GM23248 (cell line): ENCODE results near the gene ACMSD. TPM values are rescaled to one million over a fixed set of nuclear protein-coding genes. Genes with fewer than 3 reads are reported as not detected.

ENCODE experiments used
- DNase-seq: peaks from one replicate; pipeline ENCODE4 v3.0.0-alpha.2; 2015
- H2AFZ ChIP-seq: fragments of 200-600 bp; sonication (generic); 2 replicates; pipeline ENCODE4 v1.6.1; 2016; ENCODE audit warnings: antibody characterized with exemption
- H3F3A ChIP-seq: fragments of 200-600 bp; sonication (generic); 2 replicates; pipeline ENCODE4 v1.6.1; 2016; ENCODE audit warnings: mild to moderate bottlenecking, antibody characterized with exemption, mixed run types; ENCODE audit not compliant: insufficient read depth
- H3K27ac ChIP-seq: fragments of 200-600 bp; sonication (generic); 2 replicates; pipeline ENCODE4 v1.5.1; 2016; ENCODE audit warnings: mild to moderate bottlenecking
- H3K27me3 ChIP-seq: fragments of 200-600 bp; sonication (generic); replicated peaks from 2 replicates; pipeline ENCODE4 v1.6.1; 2016; ENCODE audit warnings: mild to moderate bottlenecking; ENCODE audit not compliant: insufficient read depth
- H3K36me3 ChIP-seq: fragments of 200-600 bp; sonication (generic); 2 replicates; pipeline ENCODE4 v1.6.1; 2016; ENCODE audit warnings: low read depth, mild to moderate bottlenecking
- H3K4me1 ChIP-seq: fragments of 200-600 bp; sonication (generic); 2 replicates; pipeline ENCODE4 v1.6.1; 2016; ENCODE audit warnings: mild to moderate bottlenecking; ENCODE audit not compliant: insufficient read depth
- H3K4me2 ChIP-seq: fragments of 200-600 bp; sonication (generic); one replicate; pipeline ENCODE4 v1.6.1; 2016; ENCODE audit warnings: mild to moderate bottlenecking; ENCODE audit not compliant: unreplicated experiment
- H3K4me3 ChIP-seq: fragments of 200-600 bp; sonication (generic); 2 replicates; pipeline ENCODE4 v1.5.1; 2016; ENCODE audit warnings: mild to moderate bottlenecking
- H3K79me2 ChIP-seq: fragments of 200-600 bp; sonication (generic); 2 replicates; pipeline ENCODE4 v1.6.1; 2016; ENCODE audit warnings: mild to moderate bottlenecking; ENCODE audit not compliant: insufficient read depth
- H3K9ac ChIP-seq: fragments of 200-600 bp; sonication (generic); 2 replicates; pipeline ENCODE4 v1.6.1; 2016; ENCODE audit warnings: mild to moderate bottlenecking
- H3K9me2 ChIP-seq: fragments of 200-600 bp; sonication (generic); 2 replicates; pipeline ENCODE4 v1.6.1; 2016; ENCODE audit warnings: mixed run types, mild to moderate bottlenecking, moderate library complexity; ENCODE audit not compliant: insufficient read depth
- H3K9me3 ChIP-seq: fragments of 200-600 bp; sonication (generic); one replicate; pipeline ENCODE4 v1.6.1; 2017; ENCODE audit warnings: low read depth
- H4K20me1 ChIP-seq: fragments of 200-600 bp; sonication (generic); 2 replicates; pipeline ENCODE4 v1.6.0; 2016; ENCODE audit not compliant: insufficient read depth
- EZH2 ChIP-seq: fragments of 200-600 bp; sonication (generic); IDR thresholded peaks from 2 replicates; pipeline ENCODE4 v1.6.1; 2018; ENCODE audit warnings: antibody characterized with exemption, mild to moderate bottlenecking; ENCODE audit not compliant: insufficient read depth, poor library complexity, severe bottlenecking
- EZH2phosphoT487 ChIP-seq: fragments of 200-600 bp; sonication (generic); IDR thresholded peaks from 2 replicates; pipeline ENCODE4 v1.6.1; 2018; ENCODE audit warnings: antibody characterized with exemption, moderate library complexity, mild to moderate bottlenecking, low read depth; ENCODE audit not compliant: insufficient read depth
- WGBS, 2 experiments: methylation state at CpG; one replicate each; pipeline ENCODE4 v1.1.6; 2015 to 2017; ENCODE audit warnings: low lambda C conversion rate in 2 of 2, low coverage in 1 of 2; ENCODE audit errors: missing lambda C conversion rate in 2 of 2; 5-methylcytosine and 5-hydroxymethylcytosine counted together
- in situ Hi-C: fragments of 300-500 bp; cut with MboI; formaldehyde crosslinking; loops from 2 replicates; pipeline ENCODE4 v1.15.0; 2020
- polyA plus RNA-seq: library from polyadenylated mRNA; unstranded; fragments of >200 nt; fragmentation: Nextera tagmentation; extraction: Ambion mirVana; gene quantifications from 2 replicates; pipeline ENCODE4 v1.2.1, GENCODE V29; 2016
- total RNA-seq: library from RNA; depleted of rRNA; stranded (reverse); fragments of >200 nt; shearing (Covaris generic); gene quantifications from 2 replicates; pipeline ENCODE4 v1.2.3, GENCODE V29; 2014

ACMSD gene
- total and polyA plus RNA-seq, 2 experiments from 2014 or later, result not detected

- H3K9me2 ChIP-seq, result no peaks in the 10 kb centered on the region
- no peaks in the 10 kb centered on the region for H3K9me3 ChIP-seq
- H3K9ac ChIP-seq, result no peak overlapping the region
- no peaks in the 10 kb centered on the region for H4K20me1 ChIP-seq
- no peak for DNase-seq
- no peaks in the 10 kb centered on the region for H3K36me3 ChIP-seq
- in situ Hi-C loops, result no loop called here
- no peaks in the 10 kb centered on the region for H3F3A ChIP-seq
- H3K4me2 ChIP-seq, result no peak overlapping the region
- TF ChIP-seq EZH2phosphoT487 (no peak), EZH2 (no peak)
- no peaks in the 10 kb centered on the region for H3K4me1 ChIP-seq
- H3K27me3 ChIP-seq, result no peaks in the 10 kb centered on the region
- no peak overlapping the region for H3K4me3 ChIP-seq
- no peaks in the 10 kb centered on the region for H3K79me2 ChIP-seq
- no peak overlapping the region for H2AFZ ChIP-seq
- H3K27ac ChIP-seq, result no peak overlapping the region
Observed at GRCh38 chr2:134855709-134856108, 17.3 kb downstream of the ACMSD start.

- H3K36me3 ChIP-seq, result no peaks in the 10 kb centered on the region
- no peaks in the 10 kb centered on the region for H4K20me1 ChIP-seq
- no peaks in the 10 kb centered on the region for H3K4me1 ChIP-seq
- no peaks in the 10 kb centered on the region for H3K9me2 ChIP-seq
- H3K9me3 ChIP-seq, result no peaks in the 10 kb centered on the region
- no peak overlapping the region for H3K9ac ChIP-seq
- DNase-seq, result no peak
- TF ChIP-seq EZH2, result no peak
- TF ChIP-seq EZH2phosphoT487, result no peak
- no peak overlapping the region for H3K4me2 ChIP-seq
- H3K27me3 ChIP-seq, result no peaks in the 10 kb centered on the region
- no peak overlapping the region for H3K27ac ChIP-seq
- H2AFZ ChIP-seq, result no peak overlapping the region
- in situ Hi-C loops, result no loop called here
- no peaks in the 10 kb centered on the region for H3F3A ChIP-seq
- H3K79me2 ChIP-seq, result no peaks in the 10 kb centered on the region
- H3K4me3 ChIP-seq, result no peak overlapping the region
Observed at GRCh38 chr2:134858245-134858644, 19.8 kb downstream of the ACMSD start.

DNA sequence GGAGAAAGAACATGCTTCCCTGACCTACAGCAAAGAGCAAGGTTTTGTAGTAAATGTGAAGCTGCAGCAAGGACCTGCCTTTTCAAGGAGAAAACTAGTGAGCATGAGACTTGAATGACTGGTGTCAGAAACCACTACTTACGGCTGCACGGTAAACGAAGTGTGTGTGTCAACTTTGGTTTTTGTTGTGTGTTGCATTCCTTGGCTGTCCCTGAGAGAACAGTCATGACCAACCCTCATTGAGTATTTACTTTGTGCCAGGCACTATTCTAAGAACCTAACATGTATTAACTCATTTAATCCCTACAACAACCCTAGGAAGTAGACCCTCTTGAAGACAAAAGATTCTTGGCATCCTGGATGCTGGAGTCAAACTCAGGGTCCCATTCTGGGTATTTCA lies 22.8 kb downstream of the ACMSD start:
- H3K9me3 ChIP-seq, result no peaks in the 10 kb centered on the region
- no peak overlapping the region for H3K4me2 ChIP-seq
- no peaks in the 10 kb centered on the region for H3K79me2 ChIP-seq
- 95 to 98% methylated on average over 3 of the region's 3 CpGs for WGBS, 2 experiments
- TF ChIP-seq EZH2, result no peak
- no peak for TF ChIP-seq EZH2phosphoT487
- no peaks in the 10 kb centered on the region for H3K27me3 ChIP-seq
- in situ Hi-C loops, result no loop called here
- H4K20me1 ChIP-seq, result no peaks in the 10 kb centered on the region
- H3K4me1 ChIP-seq, result peaks cover under 1% of the 10 kb centered on the region; the same call in 1 of the 2 replicates
- no peak overlapping the region for H3K27ac ChIP-seq
- H3K9ac ChIP-seq, result no peak overlapping the region
- H3K4me3 ChIP-seq, result no peak overlapping the region
- H3F3A ChIP-seq, result no peaks in the 10 kb centered on the region
- no peak overlapping the region for H2AFZ ChIP-seq
- no peak for DNase-seq
- no peaks in the 10 kb centered on the region for H3K9me2 ChIP-seq
- H3K36me3 ChIP-seq, result no peaks in the 10 kb centered on the region

GRCh38 chr2:134862069-134862468 lies 23.7 kb downstream of the ACMSD start:
- in situ Hi-C loops, result no loop called here

DNA sequence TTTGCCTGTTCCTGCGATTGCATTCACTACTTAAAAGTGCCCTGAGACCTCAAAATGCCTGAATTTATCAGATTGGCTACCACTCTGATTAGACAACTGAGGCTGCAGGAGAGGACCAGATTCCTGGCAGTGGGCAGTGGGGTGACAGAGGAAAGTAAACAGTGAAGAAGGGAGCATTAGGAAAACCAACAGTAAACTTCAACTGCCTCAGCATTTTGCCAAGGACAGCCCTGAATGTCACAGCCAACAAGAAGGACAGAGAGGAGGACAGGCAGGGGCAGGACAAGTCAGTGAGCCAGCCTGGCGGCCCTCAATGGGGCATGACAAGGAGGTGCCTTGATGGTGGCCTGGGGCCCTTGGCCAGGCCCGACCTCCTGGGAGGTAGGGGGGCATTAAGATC lies 24.3 kb downstream of the ACMSD start:
- H3K9me3 ChIP-seq, result no peaks in the 10 kb centered on the region
- H3K36me3 ChIP-seq, result no peaks in the 10 kb centered on the region
- H3K9me2 ChIP-seq, result no peaks in the 10 kb centered on the region
- in situ Hi-C loops, result no loop called here
- H3K4me2 ChIP-seq, result no peak overlapping the region
- no peaks in the 10 kb centered on the region for H3K79me2 ChIP-seq
- no peak for TF ChIP-seq EZH2phosphoT487
- no peak for TF ChIP-seq EZH2
- H3F3A ChIP-seq, result no peaks in the 10 kb centered on the region
- no peak overlapping the region for H3K27ac ChIP-seq
- H3K4me3 ChIP-seq, result no peak overlapping the region
- no peaks in the 10 kb centered on the region for H4K20me1 ChIP-seq
- no peak overlapping the region for H3K9ac ChIP-seq
- no peaks in the 10 kb centered on the region for H3K27me3 ChIP-seq
- WGBS, 2 experiments, result 48 to 58% methylated on average over 3 of the region's 3 CpGs
- peaks cover 10% of the 10 kb centered on the region for H3K4me1 ChIP-seq
- no peak overlapping the region for H2AFZ ChIP-seq
- no peak for DNase-seq

More at GRCh38 chr2:134862069-134862468, 23.7 kb downstream of the ACMSD start:
- Histone ChIP-seq H3F3A (no peaks in the 10 kb centered on the region), H4K20me1 (no peaks in the 10 kb centered on the region), H3K27ac (no peak overlapping the region), H3K4me2 (no peak overlapping the region), H3K9me2 (no peaks in the 10 kb centered on the region), H3K9me3 (no peaks in the 10 kb centered on the region), H3K36me3 (no peaks in the 10 kb centered on the region), H2AFZ (no peak overlapping the region), H3K4me1 (peaks cover 10% of the 10 kb centered on the region), H3K9ac (no peak overlapping the region), H3K79me2 (no peaks in the 10 kb centered on the region), H3K27me3 (no peaks in the 10 kb centered on the region), H3K4me3 (no peak overlapping the region)
- 70% methylated on average over 4 of the region's 4 CpGs for WGBS, 2 experiments
- TF ChIP-seq EZH2phosphoT487 (no peak), EZH2 (no peak)
- DNase-seq, result no peak
